ENCODE results near the gene CYS1.

Gene CYS1

GRCh38 chr2:10058251-10059015 lies 21.8 kb downstream of the CYS1 start:
- H3K27ac ChIP-seq (ENCODE audit: poor library complexity, severe bottlenecking), result peak overlapping the region; percentile 74
- peaks cover 13% of the 10 kb centered on the region for H3K4me1 ChIP-seq (ENCODE audit: insufficient read depth, poor library complexity, severe bottlenecking)
- no peaks in the 10 kb centered on the region for H3K9me3 ChIP-seq (ENCODE audit: severe bottlenecking)
- H3K4me3 ChIP-seq (ENCODE audit: severe bottlenecking), result no peak overlapping the region
- peaks cover 11% of the 10 kb centered on the region for H3K36me3 ChIP-seq (ENCODE audit: low read depth)
- no peak for DNase-seq (ENCODE audit: low spot score)
- ATAC-seq (ENCODE audit: low read depth), result no peak
- TF ChIP-seq CTCF (IDR thresholded peaks at IDR 0.05; ENCODE audit: poor library complexity, severe bottlenecking), result peak; percentile 19
- no peaks in the 10 kb centered on the region for H3K27me3 ChIP-seq (ENCODE audit: insufficient read depth, poor library complexity, severe bottlenecking)

- Histone ChIP-seq H3K36me3 (ENCODE audit: low read depth) (peaks cover 20% of the 10 kb centered on the region), H3K9me3 (ENCODE audit: severe bottlenecking) (no peaks in the 10 kb centered on the region), H3K27ac (ENCODE audit: poor library complexity, severe bottlenecking) (peak overlapping the region; percentile 74), H3K4me3 (ENCODE audit: severe bottlenecking) (peak overlapping the region; percentile 13), H3K4me1 (ENCODE audit: insufficient read depth, poor library complexity, severe bottlenecking) (peaks cover 13% of the 10 kb centered on the region), H3K27me3 (ENCODE audit: insufficient read depth, poor library complexity, severe bottlenecking) (no peaks in the 10 kb centered on the region)
- ATAC-seq (ENCODE audit: low read depth), result peak; percentile 87
- no peak for TF ChIP-seq CTCF (IDR thresholded peaks at IDR 0.05; ENCODE audit: poor library complexity, severe bottlenecking)
- no peak for DNase-seq (ENCODE audit: low spot score)
Observed at GRCh38 chr2:10057231-10058107, 22.7 kb downstream of the CYS1 start.

- Histone ChIP-seq H3K36me3 (ENCODE audit: low read depth) (peaks cover 30% of the 10 kb centered on the region), H3K27me3 (ENCODE audit: insufficient read depth, poor library complexity, severe bottlenecking) (no peaks in the 10 kb centered on the region), H3K9me3 (ENCODE audit: severe bottlenecking) (no peaks in the 10 kb centered on the region), H3K4me1 (ENCODE audit: insufficient read depth, poor library complexity, severe bottlenecking) (peaks cover 13% of the 10 kb centered on the region), H3K4me3 (ENCODE audit: severe bottlenecking) (no peak overlapping the region), H3K27ac (ENCODE audit: poor library complexity, severe bottlenecking) (peak overlapping the region; percentile 74)
- no peak for TF ChIP-seq CTCF (IDR thresholded peaks at IDR 0.05; ENCODE audit: poor library complexity, severe bottlenecking)
- DNase-seq (ENCODE audit: low spot score) (no peak), ATAC-seq (ENCODE audit: low read depth) (no peak)
Observed at GRCh38 chr2:10056439-10056838, 23.8 kb downstream of the CYS1 start.

GRCh38 chr2:10054976-10055375 lies 25.2 kb downstream of the CYS1 start:
- Histone ChIP-seq H3K27ac (ENCODE audit: poor library complexity, severe bottlenecking) (no peak overlapping the region), H3K36me3 (ENCODE audit: low read depth) (peaks cover 35% of the 10 kb centered on the region), H3K27me3 (ENCODE audit: insufficient read depth, poor library complexity, severe bottlenecking) (no peaks in the 10 kb centered on the region), H3K4me1 (ENCODE audit: insufficient read depth, poor library complexity, severe bottlenecking) (peaks cover 13% of the 10 kb centered on the region), H3K4me3 (ENCODE audit: severe bottlenecking) (no peak overlapping the region), H3K9me3 (ENCODE audit: severe bottlenecking) (no peaks in the 10 kb centered on the region)
- no peak for TF ChIP-seq CTCF (IDR thresholded peaks at IDR 0.05; ENCODE audit: poor library complexity, severe bottlenecking)
- no peak for ATAC-seq (ENCODE audit: low read depth)
- DNase-seq (ENCODE audit: low spot score), result no peak
